Fibroblast of villous mesenchyme (primary cell): ENCODE measurements around the gene FBXO40. TPM values are rescaled to one million over a fixed set of nuclear protein-coding genes. Genes with fewer than 3 reads are reported as not detected.
"Not testable (repeated sequence)": the region's sequence is repeated elsewhere in the genome, so short reads cannot be mapped to it uniquely, and the experiment has no call there.

Experiments
- DNase-seq: peaks from one replicate; pipeline ENCODE4 v3.0.0-alpha.2; 2010; ENCODE audit warnings: low read depth
- H3K4me3 ChIP-seq: 2 replicates; pipeline ENCODE4 v1.5.1; 2011; ENCODE audit warnings: low read depth, mild to moderate bottlenecking, low read length
- total RNA-seq: library from RNA; depleted of rRNA; stranded (reverse); fragments of >200 nt; gene quantifications from 2 replicates; pipeline ENCODE4 v1.2.3, GENCODE V29; 2012
- TF ChIP-seq, protein P1 (sequence below): IDR thresholded peaks from 2 replicates; pipeline ENCODE4 v1.5.1; 2012; ENCODE audit warnings: low read depth, mild to moderate bottlenecking, low read length; ENCODE audit not compliant: insufficient read depth

Gene FBXO40
- total RNA-seq, 1 donor: not detected

DNA sequence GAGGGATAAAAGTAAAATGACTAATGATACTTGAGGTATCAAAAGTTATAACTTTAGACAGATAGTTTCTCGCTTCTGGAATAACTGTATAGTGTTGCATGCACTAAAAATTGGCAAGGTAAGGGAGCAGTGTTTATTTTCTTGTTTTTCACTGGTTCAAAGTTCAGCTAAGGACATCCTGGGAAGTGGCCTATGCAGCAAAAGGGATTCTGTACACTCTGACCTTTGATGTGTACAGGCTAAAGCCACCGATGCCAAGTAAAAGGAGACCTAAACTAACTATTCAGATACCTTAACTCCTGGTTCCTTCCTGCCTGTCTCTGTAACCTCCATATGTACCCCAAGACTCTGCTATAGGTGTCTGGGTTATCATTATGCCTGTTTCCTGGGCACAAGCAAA lies 1.7 kb downstream of the FBXO40 start:
- DNase-seq: no peak
- TF ChIP-seq, protein P1, sequence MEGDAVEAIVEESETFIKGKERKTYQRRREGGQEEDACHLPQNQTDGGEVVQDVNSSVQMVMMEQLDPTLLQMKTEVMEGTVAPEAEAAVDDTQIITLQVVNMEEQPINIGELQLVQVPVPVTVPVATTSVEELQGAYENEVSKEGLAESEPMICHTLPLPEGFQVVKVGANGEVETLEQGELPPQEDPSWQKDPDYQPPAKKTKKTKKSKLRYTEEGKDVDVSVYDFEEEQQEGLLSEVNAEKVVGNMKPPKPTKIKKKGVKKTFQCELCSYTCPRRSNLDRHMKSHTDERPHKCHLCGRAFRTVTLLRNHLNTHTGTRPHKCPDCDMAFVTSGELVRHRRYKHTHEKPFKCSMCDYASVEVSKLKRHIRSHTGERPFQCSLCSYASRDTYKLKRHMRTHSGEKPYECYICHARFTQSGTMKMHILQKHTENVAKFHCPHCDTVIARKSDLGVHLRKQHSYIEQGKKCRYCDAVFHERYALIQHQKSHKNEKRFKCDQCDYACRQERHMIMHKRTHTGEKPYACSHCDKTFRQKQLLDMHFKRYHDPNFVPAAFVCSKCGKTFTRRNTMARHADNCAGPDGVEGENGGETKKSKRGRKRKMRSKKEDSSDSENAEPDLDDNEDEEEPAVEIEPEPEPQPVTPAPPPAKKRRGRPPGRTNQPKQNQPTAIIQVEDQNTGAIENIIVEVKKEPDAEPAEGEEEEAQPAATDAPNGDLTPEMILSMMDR: no peak

DNA sequence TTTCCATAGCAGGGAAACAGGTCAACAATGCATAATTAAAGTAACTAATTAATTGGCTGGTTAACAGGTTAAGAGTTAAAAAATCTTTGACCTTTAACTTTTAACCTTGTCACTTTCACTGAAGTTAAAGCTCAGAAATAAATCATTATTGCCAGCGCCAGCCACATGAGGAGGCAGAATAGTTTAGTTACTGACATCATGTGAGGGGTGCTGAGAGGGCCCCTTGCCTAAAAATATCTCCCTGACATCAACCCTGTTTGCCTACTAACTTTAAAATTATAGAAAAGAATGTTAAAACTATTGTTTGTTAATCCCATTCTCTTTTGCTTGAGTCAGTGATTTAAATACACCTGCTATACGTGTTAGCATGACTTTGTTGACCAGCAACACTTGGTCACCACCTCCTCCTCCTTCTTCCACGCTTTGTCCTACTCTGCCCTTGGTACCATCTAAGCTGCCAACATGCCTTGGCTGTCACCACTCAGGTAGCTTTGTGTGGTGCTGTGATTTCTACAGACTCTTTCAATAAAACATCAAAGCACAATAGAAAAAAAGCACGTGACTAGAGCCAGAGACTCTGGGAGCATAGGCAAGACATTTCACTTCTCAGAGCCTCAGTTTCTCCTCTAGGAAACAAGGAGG lies 2.7 kb downstream of the FBXO40 start:
- no peak for DNase-seq
- TF ChIP-seq, protein P1: no peak
- no peak overlapping the region for H3K4me3 ChIP-seq

More for the DNA sequence above, 1.7 kb downstream of the FBXO40 start:
- H3K4me3 ChIP-seq: no peak overlapping the region

DNA sequence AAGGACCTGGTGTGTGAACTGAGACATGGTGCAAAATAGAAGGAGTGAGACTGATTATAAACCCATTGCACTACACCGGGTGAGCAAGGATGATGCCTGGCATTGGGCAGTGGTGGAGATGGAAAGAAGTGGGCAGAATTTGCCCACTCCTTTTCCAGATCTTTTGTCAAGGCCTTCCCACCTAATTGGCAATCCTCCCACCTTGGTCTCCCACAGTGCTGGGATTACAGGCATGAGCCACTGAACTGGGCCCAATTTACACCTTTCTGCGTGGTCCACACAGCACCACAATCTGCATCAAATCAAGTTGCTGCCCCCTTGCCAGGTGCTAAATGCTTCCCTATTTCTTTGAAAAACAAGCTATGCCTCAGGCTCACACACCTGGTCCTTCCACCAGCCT lies 5.4 kb downstream of the FBXO40 start:
- DNase-seq: no peak

DNA sequence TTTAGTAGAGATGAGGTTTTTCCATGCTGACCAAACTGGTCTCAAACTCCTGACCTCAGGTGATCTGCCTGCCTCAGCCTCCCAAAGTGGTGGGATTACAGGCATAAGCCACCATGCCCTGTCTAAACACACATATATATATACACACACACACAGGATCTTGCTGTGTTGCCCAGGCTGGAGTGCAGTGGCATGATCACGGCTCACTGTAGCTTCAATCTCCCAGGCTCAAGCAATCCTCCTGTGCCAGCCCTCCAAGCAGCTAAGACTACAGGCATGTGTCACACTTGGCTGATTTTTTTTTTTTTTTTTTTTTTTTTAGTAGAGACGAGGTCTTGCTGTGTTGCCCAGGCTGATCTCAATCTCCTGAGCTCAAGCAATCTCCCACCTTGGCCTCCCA lies 6.7 kb downstream of the FBXO40 start:
- not testable (repeated sequence) for DNase-seq, H3K4me3 ChIP-seq

More for the DNA sequence above, 5.4 kb downstream of the FBXO40 start:
- TF ChIP-seq, protein P1: no peak
- H3K4me3 ChIP-seq: no peak overlapping the region

DNA sequence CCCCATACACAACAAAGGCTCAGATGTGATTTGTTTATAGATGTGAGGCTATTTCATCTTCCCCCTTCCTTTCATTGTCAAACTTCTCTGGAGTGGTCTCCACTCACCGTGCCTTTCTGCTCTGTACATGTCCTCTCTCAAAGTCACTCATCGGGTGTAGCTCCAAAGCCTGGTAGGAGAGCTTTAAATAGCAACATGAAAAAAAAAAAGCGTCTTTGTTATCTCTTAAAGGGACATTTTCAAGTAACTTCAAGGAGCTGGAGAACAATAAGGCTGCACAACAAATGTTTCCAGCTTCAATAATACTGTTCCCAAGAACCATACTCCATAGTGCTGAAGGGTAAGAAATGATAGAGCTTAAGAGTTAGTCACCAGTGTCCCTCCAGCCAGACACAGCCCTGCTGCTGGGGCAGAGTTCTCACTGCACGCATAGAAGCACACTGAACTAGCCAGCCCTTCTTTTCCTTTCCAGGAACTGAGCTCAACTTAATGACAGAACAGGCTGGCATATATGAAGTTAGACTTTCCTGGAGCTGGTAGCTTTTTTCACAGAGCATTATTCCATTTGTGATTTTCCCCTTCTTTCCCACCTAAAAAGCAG lies 8.1 kb downstream of the FBXO40 start:
- no peak for DNase-seq
- H3K4me3 ChIP-seq: no peak overlapping the region
- TF ChIP-seq, protein P1: no peak

DNA sequence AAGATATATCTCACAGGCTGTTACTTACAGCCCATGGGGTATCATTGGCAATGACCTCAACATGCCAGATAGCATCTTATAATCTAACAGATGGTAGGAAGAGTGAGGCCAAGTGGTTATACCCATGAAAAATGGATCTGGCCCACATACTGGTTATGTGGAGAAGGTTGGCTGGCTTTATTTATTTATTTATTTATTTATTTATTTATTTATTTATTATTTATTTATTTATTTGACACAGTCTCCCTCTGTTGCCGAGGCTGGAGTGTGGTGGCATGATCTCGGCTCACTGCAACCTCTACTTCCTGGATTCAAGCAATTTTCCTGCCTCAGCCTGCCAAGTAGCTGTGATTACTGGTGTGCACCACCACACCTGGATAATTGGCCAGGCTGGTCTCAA lies 11.6 kb downstream of the FBXO40 start:
- DNase-seq: no peak
- no peak overlapping the region for H3K4me3 ChIP-seq
- TF ChIP-seq, protein P1: no peak

DNA sequence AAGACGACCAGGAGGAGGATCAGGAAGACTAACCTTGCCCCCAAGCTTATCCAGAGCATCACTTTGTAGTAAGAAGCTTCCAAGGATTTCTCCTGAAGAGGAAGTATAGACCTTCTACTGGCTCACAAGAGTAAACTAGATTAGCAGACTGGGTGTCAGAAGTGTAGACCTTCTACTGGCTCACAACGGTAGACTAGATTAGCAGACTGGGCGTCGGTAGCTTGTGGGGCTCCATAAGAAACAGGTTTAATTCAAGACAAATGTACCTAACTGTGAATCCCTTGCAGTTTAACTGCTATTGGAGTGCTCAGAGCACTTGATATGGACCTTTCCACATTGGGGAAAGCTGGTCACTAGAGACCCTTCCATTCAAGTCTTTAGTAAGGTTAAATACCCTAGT lies 12.9 kb downstream of the FBXO40 start:
- TF ChIP-seq, protein P1: no peak
- H3K4me3 ChIP-seq: no peak overlapping the region
- no peak for DNase-seq
